ENCODE results near the gene MAP4K4. TPM values are rescaled to one million over a fixed set of nuclear protein-coding genes. Genes with fewer than 3 reads are reported as not detected.

The MAP4K4 gene
- total and polyA plus RNA-seq, 2 of the 4 experiments (the other 2 are of a cell fraction), result 89.4 to 124 TPM

GRCh38 chr2:101758001-101758400, 60.5 kb downstream of the MAP4K4 start:
- Histone ChIP-seq H2AFZ (replicated peaks; ENCODE audit: low read length, poor library complexity) (no peak overlapping the region), H3K9me3 (ENCODE audit: control insufficient read depth, insufficient read depth, low read length) (no peaks in the 10 kb centered on the region), H4K8ac (ENCODE audit: low read depth in 2 of 2, low read length in 2 of 2) (peak overlapping the region; percentile 47 to 76; a peak in 2 of 4 replicates), H3K79me1 (ENCODE audit: low read depth in 1 of 2, low read length in 2 of 2) (peaks cover 11 to 71% of the 10 kb centered on the region in 2 experiments), H3K4ac (ENCODE audit: low read depth, low read length) (peak overlapping the region; percentile 73; the same call in 1 of the 2 replicates), H3K4me2 (ENCODE audit: low read depth, low read length) (peak overlapping the region; percentile 51; the same call in 1 of the 2 replicates), H2BK5ac (ENCODE audit: low read depth, low read length, poor library complexity, severe bottlenecking) (peak overlapping the region; percentile 76), H3K27me3 (ENCODE audit: control insufficient read depth, insufficient read depth, low read length) (no peaks in the 10 kb centered on the region), H4K91ac (ENCODE audit: insufficient read depth, low read depth, low read length) (peak overlapping the region; percentile 48; the same call in 1 of the 2 replicates), H3K18ac (ENCODE audit: low read depth, low read length) (peak overlapping the region; percentile 14; the same call in 1 of the 2 replicates), H3K4me1 (ENCODE audit: control insufficient read depth, insufficient read depth, low read length) (peaks cover 27% of the 10 kb centered on the region), H2AK9ac (replicated peaks; ENCODE audit: low read depth, low read length, poor library complexity) (no peak overlapping the region), H3K9me1 (ENCODE audit: insufficient read depth, low read length) (peaks cover 31% of the 10 kb centered on the region), H2BK15ac (ENCODE audit: low read depth, low read length) (peak overlapping the region; percentile 88; the same call in 1 of the 3 replicates), H2BK20ac (ENCODE audit: low read depth, low read length) (peak overlapping the region; percentile 69; the same call in 1 of the 2 replicates), H3K23ac (ENCODE audit: low read depth, low read length) (peak overlapping the region; percentile 79; the same call in 1 of the 2 replicates), H2BK120ac (ENCODE audit: low read depth, low read length) (peak overlapping the region; percentile 90; the same call in 1 of the 2 replicates), H2AK5ac (ENCODE audit: low read depth, low read length) (peak overlapping the region; percentile 92; the same call in 1 of the 2 replicates), H3K4me3 (ENCODE audit: insufficient read depth, low read depth, low read length) (no peak overlapping the region), H4K5ac (ENCODE audit: low read depth, low read length) (no peak overlapping the region), H3K14ac (replicated peaks; ENCODE audit: low read depth, low read length) (peak overlapping the region; percentile 67), H3K56ac (ENCODE audit: extremely low read depth, insufficient read depth, low read length) (no peak overlapping the region), H3K9ac (ENCODE audit: low read depth, low read length) (no peak overlapping the region), H3K36me3 (ENCODE audit: control insufficient read depth, insufficient read depth, low read length) (no peaks in the 10 kb centered on the region), H4K20me1 (ENCODE audit: insufficient read depth, low read length) (peaks cover 47% of the 10 kb centered on the region), H3K27ac (ENCODE audit: insufficient read depth, low read length) (no peak overlapping the region)
- ChIA-PET CTCF (no interaction called here), POLR2A (ENCODE audit: unreplicated experiment) (no interaction called here)
- in situ Hi-C loops (cut with MboI; ENCODE audit: low sequenced_read_pairs) (no loop called here), intact Hi-C loops (cut with micrococcal nuclease) (no loop called here), dilution Hi-C loops (cut with HindIII; ENCODE audit: low sequenced_read_pairs, unreplicated experiment) (no loop called here)
- WGBS, 2 experiments (ENCODE audit: extremely low coverage in 2 of 2, insufficient read length in 1 of 2), result no CpG with 5 or more reads among the region's 3 CpGs
- no peak for ATAC-seq (ENCODE audit: low read depth)
- no TSS peak for BruUV-seq (replicated peaks)
- no peak for DNase-seq
- TF ChIP-seq BHLHE40 (IDR thresholded peaks at IDR 0.05; ENCODE audit: low read depth, low read length), result no peak
- TF ChIP-seq ELK1 (IDR thresholded peaks at IDR 0.05; ENCODE audit: borderline replicate concordance, low read depth, low read length), result no peak
- no peak for TF ChIP-seq MXI1 (IDR thresholded peaks at IDR 0.05; ENCODE audit: borderline replicate concordance, low read depth, low read length)
- TF ChIP-seq CEBPB (IDR thresholded peaks at IDR 0.05; ENCODE audit: low read depth, low read length), result no peak
- TF ChIP-seq RAD21 (IDR thresholded peaks at IDR 0.05; ENCODE audit: low read length), result no peak
- no peak for TF ChIP-seq FOS (IDR thresholded peaks at IDR 0.05; ENCODE audit: low read depth, low read length)
- TF ChIP-seq MAZ (IDR thresholded peaks at IDR 0.05; ENCODE audit: borderline replicate concordance, low read depth, low read length), result no peak
- no peak for TF ChIP-seq CHD1 (IDR thresholded peaks at IDR 0.05; ENCODE audit: low read depth, low read length)
- TF ChIP-seq SMC3 (IDR thresholded peaks at IDR 0.05; ENCODE audit: low read depth, low read length), result no peak
- TF ChIP-seq CTCF (conservative IDR thresholded peaks at IDR 0.05; ENCODE audit: low read depth, low read length), result no peak
- no peak for TF ChIP-seq MAFK (IDR thresholded peaks at IDR 0.05; ENCODE audit: low read depth, low read length)
- TF ChIP-seq RCOR1 (IDR thresholded peaks at IDR 0.05; ENCODE audit: insufficient replicate concordance, low read length), result no peak
- TF ChIP-seq NFE2L2 (IDR thresholded peaks at IDR 0.05; ENCODE audit: low read depth, low read length), result no peak
- no peak for TF ChIP-seq RFX5 (IDR thresholded peaks at IDR 0.05; ENCODE audit: low read depth, low read length)
- TF ChIP-seq USF2 (IDR thresholded peaks at IDR 0.05; ENCODE audit: low read depth, low read length), result no peak
- no peak for TF ChIP-seq POLR2A (IDR thresholded peaks at IDR 0.05; ENCODE audit: low read depth, low read length)
